SK-N-SH (cell line): ENCODE results near the gene PACSIN1. TPM values are rescaled to one million over a fixed set of nuclear protein-coding genes. Genes with fewer than 3 reads are reported as not detected.

Experiments used
- CTCF ChIA-PET: fragments of 300-600, 350-600 bp; formaldehyde crosslinking; extraction: SDS; loops from one replicate; lab custom pipeline; 2021; lab: Yijun Ruan, JAX
- POLR2A ChIA-PET: fragments of 350-600 bp; sonication (Branson Sonifier 250); formaldehyde crosslinking; extraction: SDS; loops from one replicate; lab custom pipeline; 2020; ENCODE audit warnings: antibody characterized with exemption, inconsistent platforms; lab: Yijun Ruan, JAX
- DNase-seq: peaks from one replicate; pipeline ENCODE4 v3.0.0; 2012
- H2AFZ ChIP-seq: fragments of 200-600 bp; sonication (generic); 2 replicates; pipeline ENCODE4 v1.8.1; 2016; ENCODE audit warnings: antibody characterized with exemption, mild to moderate bottlenecking, low read depth
- H3F3A ChIP-seq: fragments of 200-600 bp; sonication (generic); replicated peaks from 2 replicates; pipeline ENCODE3; 2016; ENCODE audit warnings: antibody characterized with exemption, mild to moderate bottlenecking; ENCODE audit not compliant: insufficient read depth
- H3K27ac ChIP-seq, 2 experiments: fragments of 200-500 bp in 1 of 2; fragments of 200-600 bp in 1 of 2; sonication (Bioruptor generic) in 1 of 2; sonication (generic), shearing (Covaris generic) in 1 of 2; 2 replicates each; pipeline versions ENCODE4 v1.5.1 to v1.6.1; 2014 to 2016; ENCODE audit warnings: low read depth in 2 of 2, inconsistent platforms in 1 of 2, low read length in 1 of 2, mild to moderate bottlenecking in 1 of 2, mixed read lengths in 1 of 2
- H3K27me3 ChIP-seq: fragments of 200-600 bp; sonication (generic), shearing (Covaris generic); 2 replicates; pipeline ENCODE4 v1.6.1; 2016; ENCODE audit warnings: mixed run types; ENCODE audit not compliant: insufficient read depth
- H3K36me3 ChIP-seq, 2 experiments: fragments of 200-500 bp in 1 of 2; fragments of 200-600 bp in 1 of 2; sonication (Bioruptor generic) in 1 of 2; sonication (generic) in 1 of 2; replicated peaks in 1 of 2; 2 replicates each; pipeline versions ENCODE3 to v1.5.1; 2014 to 2016; ENCODE audit warnings: low read length in 1 of 2, mild to moderate bottlenecking in 1 of 2; ENCODE audit not compliant: insufficient read depth in 2 of 2, control insufficient read depth in 1 of 2
- H3K4me1 ChIP-seq, 2 experiments: fragments of 200-500 bp in 1 of 2; fragments of 200-600 bp in 1 of 2; sonication (Bioruptor generic) in 1 of 2; sonication (generic), shearing (Covaris generic) in 1 of 2; 2 replicates each; pipeline versions ENCODE4 v1.5.1 to v1.6.1; 2014 to 2016; ENCODE audit warnings: low read depth in 1 of 2, low read length in 1 of 2, mixed run types in 1 of 2; ENCODE audit not compliant: insufficient read depth in 2 of 2, control insufficient read depth in 1 of 2
- H3K4me2 ChIP-seq: fragments of 200-600 bp; sonication (generic), shearing (Covaris generic); 2 replicates; pipeline ENCODE4 v1.6.1; 2017; ENCODE audit warnings: mixed run types
- H3K4me3 ChIP-seq, 2 experiments: fragments of 200-500 bp in 1 of 2; fragments of 200-600 bp in 1 of 2; sonication (Bioruptor generic) in 1 of 2; sonication (generic), shearing (Covaris generic) in 1 of 2; 2 replicates each; pipeline versions ENCODE4 v1.5.1 to v1.8.1; 2014 to 2016; ENCODE audit warnings: low read depth in 2 of 2, inconsistent platforms in 1 of 2, low read length in 1 of 2, mild to moderate bottlenecking in 1 of 2, mixed read lengths in 1 of 2, moderate library complexity in 1 of 2
- H3K79me2 ChIP-seq: fragments of 200-600 bp; sonication (generic); 2 replicates; pipeline ENCODE4 v1.8.1; 2017; ENCODE audit warnings: mild to moderate bottlenecking; ENCODE audit not compliant: insufficient read depth
- H3K9ac ChIP-seq: fragments of 200-600 bp; sonication (generic); 2 replicates; pipeline ENCODE4 v1.6.1; 2017; ENCODE audit warnings: mixed run types
- H3K9me2 ChIP-seq: fragments of 200-600 bp; sonication (generic); 2 replicates; pipeline ENCODE4 v1.6.1; 2017; ENCODE audit warnings: mixed run types
- H3K9me3 ChIP-seq: fragments of 200-600 bp; sonication (generic); 2 replicates; pipeline ENCODE4 v1.6.1; 2017; ENCODE audit warnings: mixed run types, mild to moderate bottlenecking, moderate library complexity
- H4K20me1 ChIP-seq: fragments of 200-600 bp; sonication (generic); 2 replicates; pipeline ENCODE4 v1.6.1; 2017; ENCODE audit warnings: mild to moderate bottlenecking, mixed run types; ENCODE audit not compliant: insufficient read depth
- EZH2phosphoT487 ChIP-seq: fragments of 200-600 bp; sonication (generic); IDR thresholded peaks from 2 replicates; pipeline ENCODE4 v1.6.1; 2017; ENCODE audit warnings: low read depth, mixed run types, mild to moderate bottlenecking, antibody characterized with exemption, moderate library complexity, borderline replicate concordance
- FOXM1 ChIP-seq: IDR thresholded peaks from 2 replicates; pipeline ENCODE4 v1.4.0; 2012; ENCODE audit warnings: low read depth, mild to moderate bottlenecking
- GABPA ChIP-seq: IDR thresholded peaks from 2 replicates; pipeline ENCODE4 v1.4.0; 2012; ENCODE audit warnings: low read depth, mild to moderate bottlenecking
- JUND ChIP-seq: IDR thresholded peaks from 2 replicates; pipeline ENCODE4 v1.4.0; 2012
- MEF2A ChIP-seq: IDR thresholded peaks from 2 replicates; pipeline ENCODE4 v1.4.0; 2012; ENCODE audit warnings: low read depth, borderline replicate concordance
- NFIC ChIP-seq: IDR thresholded peaks from 2 replicates; pipeline ENCODE4 v1.4.0; 2012; ENCODE audit warnings: borderline replicate concordance
- RAD21 ChIP-seq: IDR thresholded peaks from 2 replicates; pipeline ENCODE4 v1.6.1; 2012; ENCODE audit warnings: mild to moderate bottlenecking, low read length
- RCOR1 ChIP-seq: fragments of 150-350 bp; IDR thresholded peaks from 2 replicates; pipeline ENCODE4 v1.6.1; 2017; ENCODE audit warnings: antibody characterized with exemption, low read length
- REST ChIP-seq: IDR thresholded peaks from 2 replicates; pipeline ENCODE4 v1.6.1; 2012; ENCODE audit warnings: mild to moderate bottlenecking, low read depth, low read length, moderate library complexity
- RFX5 ChIP-seq: IDR thresholded peaks from 2 replicates; pipeline ENCODE4 v1.6.1; 2012; ENCODE audit warnings: mild to moderate bottlenecking, improper control_type of control experiment, low read length
- SIN3A ChIP-seq: IDR thresholded peaks from 2 replicates; pipeline ENCODE4 v1.6.1; 2012; ENCODE audit warnings: low read depth, mild to moderate bottlenecking, low read length, moderate library complexity, borderline replicate concordance
- TEAD4 ChIP-seq: IDR thresholded peaks from 2 replicates; pipeline ENCODE4 v1.4.0; 2012; ENCODE audit warnings: mild to moderate bottlenecking, borderline replicate concordance; ENCODE audit not compliant: insufficient read depth
- YY1 ChIP-seq: IDR thresholded peaks from 2 replicates; pipeline ENCODE4 v1.4.0; 2012; ENCODE audit warnings: low read depth, mild to moderate bottlenecking
- WGBS: methylation state at CpG from one replicate; pipeline ENCODE4 v1.1.6; 2017; ENCODE audit warnings: low lambda C conversion rate; 5-methylcytosine and 5-hydroxymethylcytosine counted together
- polyA plus RNA-seq, 3 experiments: library from polyadenylated mRNA; depleted of rRNA; stranded (reverse); fragments of >200 nt; gene quantifications; 2 replicates each; pipeline ENCODE4 v1.2.3, GENCODE V29; 2012
- TF ChIP-seq, protein P1 (sequence below): IDR thresholded peaks from 2 replicates; pipeline ENCODE4 v1.4.0; 2012; ENCODE audit warnings: low read depth

The PACSIN1 gene
- polyA plus RNA-seq, 1 of the 3 experiments (the other 2 are of a cell fraction), result 0.05 TPM

- H3K9me2 ChIP-seq, result no peaks in the 10 kb centered on the region
- TF ChIP-seq YY1 (no peak), JUND (no peak), REST (no peak), NFIC (no peak), EZH2phosphoT487 (no peak), MEF2A (no peak), GABPA (no peak), FOXM1 (no peak), RAD21 (no peak)
- TF ChIP-seq, protein P1, sequence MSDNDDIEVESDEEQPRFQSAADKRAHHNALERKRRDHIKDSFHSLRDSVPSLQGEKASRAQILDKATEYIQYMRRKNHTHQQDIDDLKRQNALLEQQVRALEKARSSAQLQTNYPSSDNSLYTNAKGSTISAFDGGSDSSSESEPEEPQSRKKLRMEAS, result no peak
- H3F3A ChIP-seq, result no peaks in the 10 kb centered on the region
- no peak overlapping the region for H3K4me3 ChIP-seq
- no peak overlapping the region for H3K9ac ChIP-seq
- no peaks in the 10 kb centered on the region; the same call in 1 of the 2 replicates for H3K27me3 ChIP-seq
- no peaks in the 10 kb centered on the region for H3K9me3 ChIP-seq
- ChIA-PET CTCF (interaction anchor here (1.0 kb wide), 1 partner anchor 300 kb away, joined by 4 read pairs; no protein-coding TSS in a partner anchor), POLR2A (no interaction called here)
- H3K36me3 ChIP-seq, result no peaks in the 10 kb centered on the region
- peak; percentile 18 for DNase-seq
- H2AFZ ChIP-seq, result no peak overlapping the region
- H3K27ac ChIP-seq, result no peak overlapping the region
- no peaks in the 10 kb centered on the region for H3K79me2 ChIP-seq
- WGBS, result 63% methylated on average over 8 of the region's 9 CpGs
- no peaks in the 10 kb centered on the region for H4K20me1 ChIP-seq
- H3K4me1 ChIP-seq, result no peaks in the 10 kb centered on the region
- no peak overlapping the region for H3K4me2 ChIP-seq
These were observed 30.3 kb downstream of the PACSIN1 start for GRCh38 chr6:34496103-34496685.

DNA sequence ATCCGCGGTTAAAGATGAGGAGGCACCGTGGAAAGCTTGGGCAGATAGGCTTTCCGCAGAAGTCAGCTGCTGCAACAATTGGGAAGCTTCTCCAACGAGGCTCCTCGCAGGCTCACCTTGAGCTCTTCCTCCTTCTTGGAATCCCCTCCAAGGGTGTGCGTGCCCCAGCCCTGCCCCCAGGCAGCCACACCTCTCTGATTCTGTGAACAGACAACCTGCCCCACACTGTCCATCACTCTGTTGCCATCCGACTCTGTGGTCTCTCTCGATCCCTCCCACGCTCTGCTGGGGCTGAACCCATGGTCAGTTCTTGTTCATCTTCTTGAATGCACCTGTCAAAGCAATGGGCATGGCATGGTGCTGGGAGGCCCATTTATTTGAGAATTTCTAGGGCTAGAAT, 31.5 kb downstream of the PACSIN1 start:
- ChIA-PET POLR2A (no interaction called here), CTCF (no interaction called here)
- WGBS, result 75% methylated on average over 6 of the region's 10 CpGs
- Histone ChIP-seq H3K27me3 (no peaks in the 10 kb centered on the region; the same call in 1 of the 2 replicates), H3K4me1 (no peaks in the 10 kb centered on the region), H3K4me2 (no peak overlapping the region), H3K79me2 (no peaks in the 10 kb centered on the region), H3K9ac (no peak overlapping the region), H3K4me3 (no peak overlapping the region), H3F3A (no peaks in the 10 kb centered on the region), H3K36me3 (no peaks in the 10 kb centered on the region), H3K9me3 (no peaks in the 10 kb centered on the region), H3K9me2 (no peaks in the 10 kb centered on the region), H3K27ac (no peak overlapping the region), H2AFZ (no peak overlapping the region), H4K20me1 (no peaks in the 10 kb centered on the region)
- TF ChIP-seq RCOR1 (no peak), JUND (no peak), RFX5 (no peak), RAD21 (no peak), GABPA (no peak), SIN3A (no peak), TEAD4 (no peak), YY1 (no peak)
- TF ChIP-seq, protein P1, result no peak
- no peak for DNase-seq
